ENCODE measurements around the gene LEFTY1. TPM values are rescaled to one million over a fixed set of nuclear protein-coding genes. Genes with fewer than 3 reads are reported as not detected.

The LEFTY1 gene
- total and polyA plus RNA-seq, 2 of the 13 experiments (the other 11 are each of a cell fraction or from before 2014, with no cell fraction given) = 0.29 to 0.79 TPM

DNA sequence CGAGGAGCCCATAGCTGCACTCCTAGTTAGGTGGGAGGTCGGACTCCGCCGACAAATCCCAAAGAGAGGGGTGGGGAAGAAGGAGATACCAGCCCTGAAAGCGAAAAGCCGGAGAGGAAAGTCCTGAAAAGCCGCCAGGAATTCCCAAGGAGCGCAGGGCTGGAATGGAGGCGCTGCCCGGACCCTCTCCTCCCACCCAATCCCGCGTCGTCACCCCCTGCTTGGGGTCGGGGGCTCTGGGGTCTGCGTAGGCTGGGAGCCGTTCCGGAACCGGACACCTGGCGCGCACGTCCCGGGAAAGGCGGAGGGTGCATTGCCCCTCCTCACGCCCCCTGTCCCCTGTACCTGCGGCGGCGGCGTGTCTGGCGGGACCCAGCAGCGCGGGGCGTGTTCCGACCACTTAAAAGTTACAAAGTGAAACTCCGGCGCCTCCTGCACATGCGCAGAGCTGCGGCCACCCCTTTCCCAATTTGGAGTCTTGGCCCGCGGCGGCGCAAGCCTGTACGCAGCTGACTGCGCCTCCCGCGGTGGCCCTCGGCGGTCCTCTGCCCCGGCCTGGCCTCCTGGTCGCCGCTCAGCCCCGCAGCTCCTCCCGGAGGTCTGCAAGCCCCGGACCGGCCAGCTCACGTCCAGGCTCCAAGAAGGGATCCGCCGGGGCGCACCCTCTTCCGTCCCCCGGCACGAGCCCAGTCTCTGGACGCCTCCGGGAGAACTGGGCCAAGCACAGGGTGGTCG lies 6.8 kb downstream of the LEFTY1 start, which contains the start of gene TMEM63A (continued):
- no peak for TF ChIP-seq HCFC1 (IDR thresholded peaks at IDR 0.05; ENCODE audit: low read depth, low read length)
- TF ChIP-seq MAFF (IDR thresholded peaks at IDR 0.05; ENCODE audit: low read depth, low read length) = no peak
- no peak for TF ChIP-seq SIN3B (IDR thresholded peaks at IDR 0.05; ENCODE audit: low read length)
- peak; percentile 35; the same call in 1 of the 2 replicates for TF ChIP-seq BRD4 (CRISPR knock-in tag; IDR thresholded peaks at IDR 0.05)
- peak; percentile 83; the same call in 1 of the 2 replicates for TF ChIP-seq SIN3A (IDR thresholded peaks at IDR 0.05; ENCODE audit: borderline replicate concordance, low read depth, low read length)
- TF ChIP-seq IRX3 (CRISPR knock-in tag; IDR thresholded peaks at IDR 0.05; ENCODE audit: borderline replicate concordance, low read depth) = no peak
- 0 out of 2 replicates have a peak, but pooled peaks have one; percentile 32 for TF ChIP-seq RFXAP (CRISPR knock-in tag; IDR thresholded peaks at IDR 0.05; ENCODE audit: borderline replicate concordance)
- TF ChIP-seq, protein P1, sequence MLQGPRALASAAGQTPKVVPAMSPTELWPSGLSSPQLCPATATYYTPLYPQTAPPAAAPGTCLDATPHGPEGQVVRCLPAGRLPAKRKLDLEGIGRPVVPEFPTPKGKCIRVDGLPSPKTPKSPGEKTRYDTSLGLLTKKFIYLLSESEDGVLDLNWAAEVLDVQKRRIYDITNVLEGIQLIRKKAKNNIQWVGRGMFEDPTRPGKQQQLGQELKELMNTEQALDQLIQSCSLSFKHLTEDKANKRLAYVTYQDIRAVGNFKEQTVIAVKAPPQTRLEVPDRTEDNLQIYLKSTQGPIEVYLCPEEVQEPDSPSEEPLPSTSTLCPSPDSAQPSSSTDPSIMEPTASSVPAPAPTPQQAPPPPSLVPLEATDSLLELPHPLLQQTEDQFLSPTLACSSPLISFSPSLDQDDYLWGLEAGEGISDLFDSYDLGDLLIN (CRISPR knock-in tag; IDR thresholded peaks at IDR 0.05; ENCODE audit: borderline replicate concordance) = no peak
- no peak for TF ChIP-seq ARID2 (CRISPR knock-in tag; IDR thresholded peaks at IDR 0.05; ENCODE audit: borderline replicate concordance)
- TF ChIP-seq, protein P2, sequence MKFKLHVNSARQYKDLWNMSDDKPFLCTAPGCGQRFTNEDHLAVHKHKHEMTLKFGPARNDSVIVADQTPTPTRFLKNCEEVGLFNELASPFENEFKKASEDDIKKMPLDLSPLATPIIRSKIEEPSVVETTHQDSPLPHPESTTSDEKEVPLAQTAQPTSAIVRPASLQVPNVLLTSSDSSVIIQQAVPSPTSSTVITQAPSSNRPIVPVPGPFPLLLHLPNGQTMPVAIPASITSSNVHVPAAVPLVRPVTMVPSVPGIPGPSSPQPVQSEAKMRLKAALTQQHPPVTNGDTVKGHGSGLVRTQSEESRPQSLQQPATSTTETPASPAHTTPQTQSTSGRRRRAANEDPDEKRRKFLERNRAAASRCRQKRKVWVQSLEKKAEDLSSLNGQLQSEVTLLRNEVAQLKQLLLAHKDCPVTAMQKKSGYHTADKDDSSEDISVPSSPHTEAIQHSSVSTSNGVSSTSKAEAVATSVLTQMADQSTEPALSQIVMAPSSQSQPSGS (CRISPR knock-in tag; IDR thresholded peaks at IDR 0.05) = peak; percentile 46; the same call in 1 of the 2 replicates
- TF ChIP-seq, protein P3, sequence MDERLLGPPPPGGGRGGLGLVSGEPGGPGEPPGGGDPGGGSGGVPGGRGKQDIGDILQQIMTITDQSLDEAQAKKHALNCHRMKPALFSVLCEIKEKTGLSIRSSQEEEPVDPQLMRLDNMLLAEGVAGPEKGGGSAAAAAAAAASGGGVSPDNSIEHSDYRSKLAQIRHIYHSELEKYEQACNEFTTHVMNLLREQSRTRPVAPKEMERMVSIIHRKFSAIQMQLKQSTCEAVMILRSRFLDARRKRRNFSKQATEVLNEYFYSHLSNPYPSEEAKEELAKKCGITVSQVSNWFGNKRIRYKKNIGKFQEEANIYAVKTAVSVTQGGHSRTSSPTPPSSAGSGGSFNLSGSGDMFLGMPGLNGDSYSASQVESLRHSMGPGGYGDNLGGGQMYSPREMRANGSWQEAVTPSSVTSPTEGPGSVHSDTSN (CRISPR knock-in tag; IDR thresholded peaks at IDR 0.05) = no peak
- TF ChIP-seq ZNF382 (CRISPR knock-in tag; IDR thresholded peaks at IDR 0.05; ENCODE audit: borderline replicate concordance) = no peak
- TF ChIP-seq NBN (conservative IDR thresholded peaks at IDR 0.05) = no peak
- peak; percentile 72 for TF ChIP-seq PHF21A (CRISPR knock-in tag; IDR thresholded peaks at IDR 0.05)
- TF ChIP-seq IKZF4 (CRISPR knock-in tag; IDR thresholded peaks at IDR 0.05; ENCODE audit: borderline replicate concordance, low read depth, not compliant biosample characterization) = no peak
- TF ChIP-seq, protein P4, sequence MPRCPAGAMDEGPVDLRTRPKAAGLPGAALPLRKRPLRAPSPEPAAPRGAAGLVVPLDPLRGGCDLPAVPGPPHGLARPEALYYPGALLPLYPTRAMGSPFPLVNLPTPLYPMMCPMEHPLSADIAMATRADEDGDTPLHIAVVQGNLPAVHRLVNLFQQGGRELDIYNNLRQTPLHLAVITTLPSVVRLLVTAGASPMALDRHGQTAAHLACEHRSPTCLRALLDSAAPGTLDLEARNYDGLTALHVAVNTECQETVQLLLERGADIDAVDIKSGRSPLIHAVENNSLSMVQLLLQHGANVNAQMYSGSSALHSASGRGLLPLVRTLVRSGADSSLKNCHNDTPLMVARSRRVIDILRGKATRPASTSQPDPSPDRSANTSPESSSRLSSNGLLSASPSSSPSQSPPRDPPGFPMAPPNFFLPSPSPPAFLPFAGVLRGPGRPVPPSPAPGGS (CRISPR knock-in tag; IDR thresholded peaks at IDR 0.05) = peak; percentile 71
- no peak for TF ChIP-seq ZNF883 (CRISPR knock-in tag; IDR thresholded peaks at IDR 0.05; ENCODE audit: not compliant biosample characterization)
- TF ChIP-seq, protein P5, sequence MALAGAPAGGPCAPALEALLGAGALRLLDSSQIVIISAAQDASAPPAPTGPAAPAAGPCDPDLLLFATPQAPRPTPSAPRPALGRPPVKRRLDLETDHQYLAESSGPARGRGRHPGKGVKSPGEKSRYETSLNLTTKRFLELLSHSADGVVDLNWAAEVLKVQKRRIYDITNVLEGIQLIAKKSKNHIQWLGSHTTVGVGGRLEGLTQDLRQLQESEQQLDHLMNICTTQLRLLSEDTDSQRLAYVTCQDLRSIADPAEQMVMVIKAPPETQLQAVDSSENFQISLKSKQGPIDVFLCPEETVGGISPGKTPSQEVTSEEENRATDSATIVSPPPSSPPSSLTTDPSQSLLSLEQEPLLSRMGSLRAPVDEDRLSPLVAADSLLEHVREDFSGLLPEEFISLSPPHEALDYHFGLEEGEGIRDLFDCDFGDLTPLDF (CRISPR knock-in tag; IDR thresholded peaks at IDR 0.05) = peak; percentile 48; the same call in 1 of the 2 replicates
- no peak for TF ChIP-seq ZFP36L1 (CRISPR knock-in tag; IDR thresholded peaks at IDR 0.05)
- no peak for TF ChIP-seq PHB2 (IDR thresholded peaks at IDR 0.05; ENCODE audit: partially characterized antibody)
- no peak for TF ChIP-seq HMGA1 (CRISPR knock-in tag; conservative IDR thresholded peaks at IDR 0.05)
- TF ChIP-seq GZF1 (CRISPR knock-in tag; IDR thresholded peaks at IDR 0.05) = no peak
- peak; percentile 48; the same call in 1 of the 2 replicates for TF ChIP-seq NR2C2 (CRISPR knock-in tag; IDR thresholded peaks at IDR 0.05; ENCODE audit: borderline replicate concordance)
- peak; percentile 75 for TF ChIP-seq MED8 (CRISPR knock-in tag; IDR thresholded peaks at IDR 0.05; ENCODE audit: insufficient replicate concordance)
